WTC11 (cell line): ENCODE results near the gene OR5K3. TPM values are rescaled to one million over a fixed set of nuclear protein-coding genes. Genes with fewer than 3 reads are reported as not detected.
"Not testable (repeated sequence)": the region's sequence is repeated elsewhere in the genome, so short reads cannot be mapped to it uniquely, and the experiment has no call there.

Source experiments
- ATAC-seq: fragments of 200-7000 bp; cut with Tn5 transposase; 2 replicates; pipeline ENCODE4 v1.10.0; 2021; ENCODE audit warnings: mild to moderate bottlenecking, moderate library complexity
- CTCF ChIA-PET: fragments of 300-600 bp; sonication (Branson Sonifier 250); formaldehyde crosslinking; loops from one replicate; lab custom pipeline; 2021; ENCODE audit warnings: antibody characterized with exemption; lab: Charles Lee
- POLR2A ChIA-PET: fragments of 350-600 bp; sonication (Branson Sonifier 250); formaldehyde crosslinking; loops from one replicate; lab custom pipeline; 2021; ENCODE audit warnings: antibody characterized with exemption; lab: Charles Lee
- DNase-seq: peaks from one replicate; pipeline ENCODE4 v3.0.0; 2021; ENCODE audit warnings: low spot score
- H3K27ac Mint-ChIP-seq: 2 replicates; pipeline ENCODE4 v1.8.0; 2021; ENCODE audit warnings: mixed read lengths
- H3K27me3 Mint-ChIP-seq: 2 replicates; pipeline ENCODE4 v1.8.0; 2021; ENCODE audit warnings: low read depth, mild to moderate bottlenecking, moderate library complexity, mixed read lengths
- H3K36me3 Mint-ChIP-seq: 2 replicates; pipeline ENCODE4 v1.8.0; 2021; ENCODE audit warnings: mixed read lengths
- H3K4me1 Mint-ChIP-seq: 2 replicates; pipeline ENCODE4 v1.8.0; 2022; ENCODE audit warnings: mixed read lengths
- H3K4me3 Mint-ChIP-seq: 2 replicates; pipeline ENCODE4 v1.8.0; 2021; ENCODE audit warnings: mild to moderate bottlenecking, moderate library complexity, mixed read lengths
- H3K9me3 Mint-ChIP-seq: 2 replicates; pipeline ENCODE4 v1.8.0; 2021; ENCODE audit warnings: mixed read lengths
- ATF3 ChIP-seq: sonication (generic); formaldehyde crosslinking; conservative IDR thresholded peaks from 2 replicates; pipeline ENCODE4 v1.8.1; 2022; ENCODE audit warnings: mild to moderate bottlenecking, missing genetic modification reagents
- CBFB ChIP-seq: sonication (generic); formaldehyde crosslinking; IDR thresholded peaks from 2 replicates; pipeline ENCODE4 v1.8.1; 2022; ENCODE audit warnings: mild to moderate bottlenecking, low read depth, missing genetic modification reagents
- JAZF1 ChIP-seq: fragments of 250-450 bp; sonication (Bioruptor Pico); IDR thresholded peaks from 2 replicates; pipeline ENCODE4 v1.9.0; 2021; ENCODE audit warnings: moderate library complexity, mild to moderate bottlenecking, inconsistent platforms
- JUN ChIP-seq: sonication (generic); formaldehyde crosslinking; IDR thresholded peaks from 2 replicates; pipeline ENCODE4 v1.8.0; 2023; ENCODE audit warnings: mild to moderate bottlenecking, missing genetic modification reagents
- MLX ChIP-seq: sonication (generic); formaldehyde crosslinking; IDR thresholded peaks from 2 replicates; pipeline ENCODE4 v1.8.1; 2023; ENCODE audit warnings: mild to moderate bottlenecking, missing genetic modification reagents, moderate library complexity
- MXD4 ChIP-seq: fragments of 250-450 bp; sonication (Bioruptor Pico); IDR thresholded peaks from 2 replicates; pipeline ENCODE4 v1.8.0; 2021; ENCODE audit warnings: mild to moderate bottlenecking, moderate library complexity, borderline replicate concordance
- NFE2L1 ChIP-seq: sonication (generic); formaldehyde crosslinking; IDR thresholded peaks from 2 replicates; pipeline ENCODE4 v1.8.1; 2023; ENCODE audit warnings: missing genetic modification reagents
- NR2C2 ChIP-seq: sonication (generic); formaldehyde crosslinking; IDR thresholded peaks from 2 replicates; pipeline ENCODE4 v1.8.0; 2022; ENCODE audit warnings: mild to moderate bottlenecking, missing genetic modification reagents
- OVOL2 ChIP-seq: fragments of 250-450 bp; sonication (Bioruptor Pico); IDR thresholded peaks from 2 replicates; pipeline ENCODE4 v1.9.0; 2021; ENCODE audit warnings: mild to moderate bottlenecking, borderline replicate concordance
- SOX15 ChIP-seq: fragments of 250-450 bp; sonication (Bioruptor Pico); IDR thresholded peaks from 2 replicates; pipeline ENCODE4 v1.9.0; 2021; ENCODE audit warnings: mild to moderate bottlenecking
- TCF7 ChIP-seq: sonication (generic); formaldehyde crosslinking; IDR thresholded peaks from 2 replicates; pipeline ENCODE4 v1.8.0; 2022; ENCODE audit warnings: mild to moderate bottlenecking, low read depth, missing genetic modification reagents, moderate library complexity
- ZNF138 ChIP-seq: sonication (generic); formaldehyde crosslinking; conservative IDR thresholded peaks from 2 replicates; pipeline ENCODE4 v1.8.1; 2022; ENCODE audit warnings: mild to moderate bottlenecking, moderate library complexity, missing genetic modification reagents
- ZNF232 ChIP-seq: sonication (generic); formaldehyde crosslinking; IDR thresholded peaks from 2 replicates; pipeline ENCODE4 v1.8.0; 2022; ENCODE audit warnings: mild to moderate bottlenecking, missing genetic modification reagents
- ZNF317 ChIP-seq: sonication (generic); formaldehyde crosslinking; IDR thresholded peaks from 2 replicates; pipeline ENCODE4 v1.8.1; 2023; ENCODE audit warnings: low read depth, mild to moderate bottlenecking, moderate library complexity, missing genetic modification reagents, borderline replicate concordance
- ZNF423 ChIP-seq: fragments of 250-450 bp; sonication (Bioruptor Pico); IDR thresholded peaks from 2 replicates; pipeline ENCODE4 v2.1.2; 2022; ENCODE audit warnings: mild to moderate bottlenecking, moderate library complexity
- ZNF671 ChIP-seq: fragments of 250-450 bp; sonication (Bioruptor Pico); IDR thresholded peaks from 2 replicates; pipeline ENCODE4 v1.8.0; 2021; ENCODE audit warnings: mild to moderate bottlenecking
- total RNA-seq: library from RNA; stranded (reverse); gene quantifications from 3 replicates; pipeline ENCODE4 v1.2.3, GENCODE V29; 2021
- TF ChIP-seq, protein P1 (sequence below): sonication (generic); formaldehyde crosslinking; IDR thresholded peaks from 2 replicates; pipeline ENCODE4 v1.8.0; 2022; ENCODE audit warnings: mild to moderate bottlenecking, missing genetic modification reagents
- TF ChIP-seq, protein P2 (sequence below): sonication (generic); formaldehyde crosslinking; IDR thresholded peaks from 2 replicates; pipeline ENCODE4 v1.8.0; 2022; ENCODE audit warnings: mild to moderate bottlenecking, missing genetic modification reagents
- TF ChIP-seq, protein P3 (sequence below): sonication (generic); formaldehyde crosslinking; IDR thresholded peaks from 2 replicates; pipeline ENCODE4 v1.8.0; 2022; ENCODE audit warnings: mild to moderate bottlenecking, missing genetic modification reagents
- TF ChIP-seq, protein P4 (sequence below): sonication (generic); formaldehyde crosslinking; IDR thresholded peaks from 2 replicates; pipeline ENCODE4 v1.8.0; 2023; ENCODE audit warnings: missing genetic modification reagents, mild to moderate bottlenecking, borderline replicate concordance

Gene OR5K3
- total RNA-seq, 1 experiment from 2014 or later, result not detected

DNA sequence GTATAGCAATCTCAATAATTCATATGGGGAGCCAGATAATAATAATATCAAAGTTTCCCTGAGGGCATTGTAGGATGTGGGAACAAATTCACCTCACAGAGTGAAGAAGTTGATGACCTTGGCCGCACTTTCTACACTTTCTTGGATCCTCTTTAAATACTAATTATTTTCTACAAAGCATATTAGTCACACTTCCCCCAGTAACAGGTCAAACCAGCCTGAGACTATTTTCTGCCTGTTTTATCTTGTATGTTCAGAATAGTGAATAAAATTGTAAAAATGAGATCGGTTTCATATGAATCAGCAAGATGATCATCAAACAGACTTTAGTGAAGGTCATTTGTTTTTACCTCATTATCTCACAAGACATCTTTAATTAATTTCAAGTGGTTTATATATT is 2.3 kb upstream of the OR5K3 start (continued):
- TF ChIP-seq NR2C2 (CRISPR knock-in tag), result no peak
- TF ChIP-seq MXD4, result no peak
- TF ChIP-seq, all 79 proteins: peak for 0

DNA sequence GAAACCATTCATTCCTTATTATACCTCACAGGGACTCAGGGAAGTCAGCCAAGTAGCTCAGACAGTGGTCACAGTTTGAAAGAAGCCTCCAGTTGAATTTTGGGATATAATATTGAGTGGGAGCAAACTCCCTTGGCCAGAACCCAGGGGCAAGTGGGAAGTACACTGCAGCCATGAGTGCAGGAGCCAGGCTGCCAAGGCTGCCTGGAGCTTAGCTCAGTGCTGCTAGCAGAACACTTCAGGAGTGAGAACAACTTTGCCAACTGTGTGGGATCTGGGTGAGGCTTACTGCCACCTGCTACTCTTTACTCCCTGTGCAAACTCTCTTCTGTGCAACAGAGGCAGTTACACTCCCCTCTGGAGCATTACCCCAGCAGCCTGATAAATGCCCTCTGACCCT is 4.6 kb downstream of the OR5K3 start:
- DNase-seq, result no peak
- ATAC-seq, result no peak
- CTCF ChIA-PET, result no interaction called here
- Mint-ChIP-seq H3K36me3 (peaks cover 32% of the 10 kb centered on the region), H3K4me3 (no peak overlapping the region)
- TF ChIP-seq, protein P1, sequence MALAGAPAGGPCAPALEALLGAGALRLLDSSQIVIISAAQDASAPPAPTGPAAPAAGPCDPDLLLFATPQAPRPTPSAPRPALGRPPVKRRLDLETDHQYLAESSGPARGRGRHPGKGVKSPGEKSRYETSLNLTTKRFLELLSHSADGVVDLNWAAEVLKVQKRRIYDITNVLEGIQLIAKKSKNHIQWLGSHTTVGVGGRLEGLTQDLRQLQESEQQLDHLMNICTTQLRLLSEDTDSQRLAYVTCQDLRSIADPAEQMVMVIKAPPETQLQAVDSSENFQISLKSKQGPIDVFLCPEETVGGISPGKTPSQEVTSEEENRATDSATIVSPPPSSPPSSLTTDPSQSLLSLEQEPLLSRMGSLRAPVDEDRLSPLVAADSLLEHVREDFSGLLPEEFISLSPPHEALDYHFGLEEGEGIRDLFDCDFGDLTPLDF (CRISPR knock-in tag), result no peak
- TF ChIP-seq, protein P2, sequence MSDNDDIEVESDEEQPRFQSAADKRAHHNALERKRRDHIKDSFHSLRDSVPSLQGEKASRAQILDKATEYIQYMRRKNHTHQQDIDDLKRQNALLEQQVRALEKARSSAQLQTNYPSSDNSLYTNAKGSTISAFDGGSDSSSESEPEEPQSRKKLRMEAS, result no peak
- no peak for TF ChIP-seq OVOL2 (CRISPR knock-in tag)
- TF ChIP-seq, protein P3, sequence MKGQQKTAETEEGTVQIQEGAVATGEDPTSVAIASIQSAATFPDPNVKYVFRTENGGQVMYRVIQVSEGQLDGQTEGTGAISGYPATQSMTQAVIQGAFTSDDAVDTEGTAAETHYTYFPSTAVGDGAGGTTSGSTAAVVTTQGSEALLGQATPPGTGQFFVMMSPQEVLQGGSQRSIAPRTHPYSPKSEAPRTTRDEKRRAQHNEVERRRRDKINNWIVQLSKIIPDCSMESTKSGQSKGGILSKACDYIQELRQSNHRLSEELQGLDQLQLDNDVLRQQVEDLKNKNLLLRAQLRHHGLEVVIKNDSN (CRISPR knock-in tag), result no peak
- no peak for TF ChIP-seq SOX15 (CRISPR knock-in tag)
- TF ChIP-seq NFE2L1, result no peak
- TF ChIP-seq JAZF1 (CRISPR knock-in tag), result no peak
- TF ChIP-seq ZNF138 (CRISPR knock-in tag), result no peak
- no peak for TF ChIP-seq ZNF232
- TF ChIP-seq ATF3, result no peak
- no peak for TF ChIP-seq JUN
- TF ChIP-seq CBFB (CRISPR knock-in tag), result no peak
- no peak for TF ChIP-seq ZNF317
- no peak for TF ChIP-seq ZNF671 (CRISPR knock-in tag)
- no peak for TF ChIP-seq TCF7 (CRISPR knock-in tag)
- TF ChIP-seq MLX (CRISPR knock-in tag), result no peak
- TF ChIP-seq, all 79 proteins: peak for 0
- peaks cover 37% of the 10 kb centered on the region for H3K4me1 Mint-ChIP-seq
- H3K9me3 Mint-ChIP-seq, result peaks cover 39% of the 10 kb centered on the region
- H3K27me3 Mint-ChIP-seq, result no peaks in the 10 kb centered on the region
- POLR2A ChIA-PET, result no interaction called here
- no peak overlapping the region for H3K27ac Mint-ChIP-seq

DNA sequence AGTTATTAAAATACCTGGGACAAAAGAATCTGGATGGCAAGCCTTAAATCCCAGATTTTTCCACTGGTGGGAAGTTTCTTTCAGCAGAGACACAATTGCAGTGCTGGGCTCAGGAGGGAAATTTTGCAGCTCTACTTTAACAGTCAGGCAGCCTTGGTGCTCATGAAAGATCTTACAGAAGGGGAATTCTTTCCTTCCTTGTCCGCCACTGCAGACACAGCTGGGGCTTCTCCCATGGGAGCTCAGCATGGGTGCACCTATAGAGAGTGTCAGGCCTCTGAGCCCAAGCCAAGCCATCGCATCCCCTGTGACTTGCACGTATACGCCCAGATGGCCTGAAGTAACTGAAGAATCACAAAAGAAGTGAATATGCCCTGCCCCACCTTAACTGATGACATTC is 6.0 kb downstream of the OR5K3 start:
- H3K36me3 Mint-ChIP-seq, result peaks cover 44% of the 10 kb centered on the region
- CTCF ChIA-PET, result not testable (repeated sequence)

GRCh38 chr3:98398513-98398912 is 8.0 kb downstream of the OR5K3 start:
- DNase-seq (no peak), ATAC-seq (no peak)
- Mint-ChIP-seq H3K36me3 (peaks cover 61% of the 10 kb centered on the region), H3K4me1 (peaks cover 37% of the 10 kb centered on the region), H3K9me3 (peaks cover 69% of the 10 kb centered on the region), H3K27ac (no peak overlapping the region), H3K27me3 (no peaks in the 10 kb centered on the region), H3K4me3 (no peak overlapping the region)
- ChIA-PET CTCF (no interaction called here), POLR2A (no interaction called here)
- TF ChIP-seq, protein P4, sequence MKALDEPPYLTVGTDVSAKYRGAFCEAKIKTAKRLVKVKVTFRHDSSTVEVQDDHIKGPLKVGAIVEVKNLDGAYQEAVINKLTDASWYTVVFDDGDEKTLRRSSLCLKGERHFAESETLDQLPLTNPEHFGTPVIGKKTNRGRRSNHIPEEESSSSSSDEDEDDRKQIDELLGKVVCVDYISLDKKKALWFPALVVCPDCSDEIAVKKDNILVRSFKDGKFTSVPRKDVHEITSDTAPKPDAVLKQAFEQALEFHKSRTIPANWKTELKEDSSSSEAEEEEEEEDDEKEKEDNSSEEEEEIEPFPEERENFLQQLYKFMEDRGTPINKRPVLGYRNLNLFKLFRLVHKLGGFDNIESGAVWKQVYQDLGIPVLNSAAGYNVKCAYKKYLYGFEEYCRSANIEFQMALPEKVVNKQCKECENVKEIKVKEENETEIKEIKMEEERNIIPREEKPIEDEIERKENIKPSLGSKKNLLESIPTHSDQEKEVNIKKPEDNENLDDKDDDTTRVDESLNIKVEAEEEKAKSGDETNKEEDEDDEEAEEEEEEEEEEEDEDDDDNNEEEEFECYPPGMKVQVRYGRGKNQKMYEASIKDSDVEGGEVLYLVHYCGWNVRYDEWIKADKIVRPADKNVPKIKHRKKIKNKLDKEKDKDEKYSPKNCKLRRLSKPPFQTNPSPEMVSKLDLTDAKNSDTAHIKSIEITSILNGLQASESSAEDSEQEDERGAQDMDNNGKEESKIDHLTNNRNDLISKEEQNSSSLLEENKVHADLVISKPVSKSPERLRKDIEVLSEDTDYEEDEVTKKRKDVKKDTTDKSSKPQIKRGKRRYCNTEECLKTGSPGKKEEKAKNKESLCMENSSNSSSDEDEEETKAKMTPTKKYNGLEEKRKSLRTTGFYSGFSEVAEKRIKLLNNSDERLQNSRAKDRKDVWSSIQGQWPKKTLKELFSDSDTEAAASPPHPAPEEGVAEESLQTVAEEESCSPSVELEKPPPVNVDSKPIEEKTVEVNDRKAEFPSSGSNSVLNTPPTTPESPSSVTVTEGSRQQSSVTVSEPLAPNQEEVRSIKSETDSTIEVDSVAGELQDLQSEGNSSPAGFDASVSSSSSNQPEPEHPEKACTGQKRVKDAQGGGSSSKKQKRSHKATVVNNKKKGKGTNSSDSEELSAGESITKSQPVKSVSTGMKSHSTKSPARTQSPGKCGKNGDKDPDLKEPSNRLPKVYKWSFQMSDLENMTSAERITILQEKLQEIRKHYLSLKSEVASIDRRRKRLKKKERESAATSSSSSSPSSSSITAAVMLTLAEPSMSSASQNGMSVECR, result no peak
- peak; percentile 96 for TF ChIP-seq ZNF317

More for the DNA sequence above, 6.0 kb downstream of the OR5K3 start:
- H3K27me3 Mint-ChIP-seq, H3K27ac Mint-ChIP-seq, DNase-seq, POLR2A ChIA-PET, H3K4me3 Mint-ChIP-seq: not testable (repeated sequence)
- TF ChIP-seq ZNF423 (CRISPR knock-in tag), result peak; percentile 46; the same call in 1 of the 2 replicates
- Mint-ChIP-seq H3K4me1 (peaks cover 37% of the 10 kb centered on the region), H3K9me3 (peaks cover 53% of the 10 kb centered on the region)
- ATAC-seq, result peak; percentile 29
